HEK293 (cell line): Measurements from ENCODE around the gene SHLD2.
"Not testable (repeated sequence)": the region's sequence is repeated elsewhere in the genome, so short reads cannot be mapped to it uniquely, and the experiment has no call there.

Source experiments
- TCF7L2 ChIP-seq: IDR thresholded peaks from 2 replicates; pipeline ENCODE4 v1.6.1; 2011; ENCODE audit warnings: low read depth, mild to moderate bottlenecking, inconsistent platforms, low read length, moderate library complexity, borderline replicate concordance
- YY1 ChIP-seq: fragments of 450-650 bp; formaldehyde crosslinking; IDR thresholded peaks from 2 replicates; pipeline ENCODE4 v1.5.1; 2018; ENCODE audit warnings: missing biosample characterization, missing genetic modification characterization
- ZNF239 ChIP-seq: fragments of 450-650 bp; formaldehyde crosslinking; IDR thresholded peaks from 2 replicates; pipeline ENCODE4 v1.5.1; 2016; ENCODE audit warnings: missing biosample characterization, missing genetic modification characterization
- ZNF350 ChIP-seq: fragments of 450-650 bp; formaldehyde crosslinking; IDR thresholded peaks from 2 replicates; pipeline ENCODE4 v1.5.0; 2017; ENCODE audit warnings: missing biosample characterization, mild to moderate bottlenecking, missing genetic modification characterization
- ZNF768 ChIP-seq: fragments of 450-650 bp; formaldehyde crosslinking; IDR thresholded peaks from 2 replicates; pipeline ENCODE4 v1.5.1; 2018; ENCODE audit warnings: missing biosample characterization, mild to moderate bottlenecking, missing genetic modification characterization
- TF ChIP-seq, protein P1 (sequence below): fragments of 450-650 bp; formaldehyde crosslinking; IDR thresholded peaks from 2 replicates; pipeline ENCODE4 v1.5.1; 2016; ENCODE audit warnings: missing biosample characterization, missing genetic modification characterization, low read depth
- TF ChIP-seq, protein P2 (sequence below): fragments of 450-650 bp; formaldehyde crosslinking; IDR thresholded peaks from 2 replicates; pipeline ENCODE4 v1.5.1; 2016; ENCODE audit warnings: missing biosample characterization, missing genetic modification characterization

DNA sequence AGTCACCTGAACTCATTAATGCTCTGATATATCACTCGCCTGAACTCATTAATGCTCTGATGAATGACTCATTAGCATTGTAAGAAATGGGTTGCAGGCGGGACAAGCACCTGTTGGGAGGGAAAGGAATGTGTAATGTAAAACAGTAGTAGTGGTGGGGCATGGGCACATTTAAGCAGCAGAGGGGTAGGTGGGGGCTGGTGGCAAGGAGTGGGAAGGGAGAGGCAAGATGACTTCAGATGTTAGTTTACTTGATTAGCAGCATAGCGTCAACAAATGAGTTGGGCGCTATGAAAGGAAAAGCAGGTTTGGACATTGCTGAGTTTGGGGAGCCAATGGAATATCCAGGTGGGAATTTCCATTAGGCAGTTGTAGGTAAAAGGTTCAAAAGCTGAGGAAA is 61.8 kb downstream of the SHLD2 start:
- not testable (repeated sequence) for TF ChIP-seq ZNF239; YY1 (tag by site-specific recombination); ZNF350 (tag by site-specific recombination); TCF7L2; ZNF768 (tag by site-specific recombination)
- TF ChIP-seq, protein P1, sequence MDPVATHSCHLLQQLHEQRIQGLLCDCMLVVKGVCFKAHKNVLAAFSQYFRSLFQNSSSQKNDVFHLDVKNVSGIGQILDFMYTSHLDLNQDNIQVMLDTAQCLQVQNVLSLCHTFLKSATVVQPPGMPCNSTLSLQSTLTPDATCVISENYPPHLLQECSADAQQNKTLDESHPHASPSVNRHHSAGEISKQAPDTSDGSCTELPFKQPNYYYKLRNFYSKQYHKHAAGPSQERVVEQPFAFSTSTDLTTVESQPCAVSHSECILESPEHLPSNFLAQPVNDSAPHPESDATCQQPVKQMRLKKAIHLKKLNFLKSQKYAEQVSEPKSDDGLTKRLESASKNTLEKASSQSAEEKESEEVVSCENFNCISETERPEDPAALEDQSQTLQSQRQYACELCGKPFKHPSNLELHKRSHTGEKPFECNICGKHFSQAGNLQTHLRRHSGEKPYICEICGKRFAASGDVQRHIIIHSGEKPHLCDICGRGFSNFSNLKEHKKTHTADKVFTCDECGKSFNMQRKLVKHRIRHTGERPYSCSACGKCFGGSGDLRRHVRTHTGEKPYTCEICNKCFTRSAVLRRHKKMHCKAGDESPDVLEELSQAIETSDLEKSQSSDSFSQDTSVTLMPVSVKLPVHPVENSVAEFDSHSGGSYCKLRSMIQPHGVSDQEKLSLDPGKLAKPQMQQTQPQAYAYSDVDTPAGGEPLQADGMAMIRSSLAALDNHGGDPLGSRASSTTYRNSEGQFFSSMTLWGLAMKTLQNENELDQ (tag by site-specific recombination): not testable (repeated sequence)
- TF ChIP-seq, protein P2, sequence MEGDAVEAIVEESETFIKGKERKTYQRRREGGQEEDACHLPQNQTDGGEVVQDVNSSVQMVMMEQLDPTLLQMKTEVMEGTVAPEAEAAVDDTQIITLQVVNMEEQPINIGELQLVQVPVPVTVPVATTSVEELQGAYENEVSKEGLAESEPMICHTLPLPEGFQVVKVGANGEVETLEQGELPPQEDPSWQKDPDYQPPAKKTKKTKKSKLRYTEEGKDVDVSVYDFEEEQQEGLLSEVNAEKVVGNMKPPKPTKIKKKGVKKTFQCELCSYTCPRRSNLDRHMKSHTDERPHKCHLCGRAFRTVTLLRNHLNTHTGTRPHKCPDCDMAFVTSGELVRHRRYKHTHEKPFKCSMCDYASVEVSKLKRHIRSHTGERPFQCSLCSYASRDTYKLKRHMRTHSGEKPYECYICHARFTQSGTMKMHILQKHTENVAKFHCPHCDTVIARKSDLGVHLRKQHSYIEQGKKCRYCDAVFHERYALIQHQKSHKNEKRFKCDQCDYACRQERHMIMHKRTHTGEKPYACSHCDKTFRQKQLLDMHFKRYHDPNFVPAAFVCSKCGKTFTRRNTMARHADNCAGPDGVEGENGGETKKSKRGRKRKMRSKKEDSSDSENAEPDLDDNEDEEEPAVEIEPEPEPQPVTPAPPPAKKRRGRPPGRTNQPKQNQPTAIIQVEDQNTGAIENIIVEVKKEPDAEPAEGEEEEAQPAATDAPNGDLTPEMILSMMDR (tag by site-specific recombination): not testable (repeated sequence)
